ENCODE measurements around the gene TSSC4.

TSSC4 gene

GRCh38 chr11:2398664-2399355 lies 1.7 kb upstream of the TSSC4 start:
- in situ Hi-C loops (cut with MboI; ENCODE audit: low sequenced_read_pairs): no loop called here

DNA sequence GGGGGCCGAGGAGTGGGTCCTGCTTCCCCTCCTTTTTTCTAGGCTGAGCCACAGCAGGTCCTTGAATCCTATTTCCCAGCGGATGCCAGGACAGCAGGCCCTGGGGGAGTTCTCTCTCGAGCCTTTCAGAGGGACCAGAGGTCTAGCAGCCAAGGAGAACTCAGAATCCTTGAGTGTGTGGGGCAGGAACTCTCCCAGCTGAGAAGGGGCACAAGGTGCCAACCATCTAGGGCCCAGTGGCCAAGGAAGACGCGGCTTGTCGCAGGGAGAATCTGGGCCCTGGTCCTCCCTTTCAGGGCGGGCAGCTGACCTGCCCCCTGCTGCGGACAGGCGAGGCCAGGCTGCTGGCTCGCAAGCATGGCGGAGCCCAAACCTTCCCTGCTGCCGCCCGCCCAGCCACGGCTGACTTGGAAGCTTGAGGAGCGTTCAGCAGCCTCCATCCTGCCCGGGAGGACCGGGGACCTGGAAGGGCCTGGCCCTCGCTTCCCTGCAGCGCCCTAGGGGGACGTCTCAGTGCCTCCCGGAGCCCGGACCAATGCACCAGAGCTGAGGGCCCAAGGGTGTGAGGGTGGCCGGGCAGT lies 972 bp upstream of the TSSC4 start:
- in situ Hi-C loops (cut with MboI; ENCODE audit: low sequenced_read_pairs): no loop called here

- in situ Hi-C loops (cut with MboI; ENCODE audit: low sequenced_read_pairs): no loop called here
These were observed 349 bp downstream of the TSSC4 start for GRCh38 chr11:2400762-2401435.

DNA sequence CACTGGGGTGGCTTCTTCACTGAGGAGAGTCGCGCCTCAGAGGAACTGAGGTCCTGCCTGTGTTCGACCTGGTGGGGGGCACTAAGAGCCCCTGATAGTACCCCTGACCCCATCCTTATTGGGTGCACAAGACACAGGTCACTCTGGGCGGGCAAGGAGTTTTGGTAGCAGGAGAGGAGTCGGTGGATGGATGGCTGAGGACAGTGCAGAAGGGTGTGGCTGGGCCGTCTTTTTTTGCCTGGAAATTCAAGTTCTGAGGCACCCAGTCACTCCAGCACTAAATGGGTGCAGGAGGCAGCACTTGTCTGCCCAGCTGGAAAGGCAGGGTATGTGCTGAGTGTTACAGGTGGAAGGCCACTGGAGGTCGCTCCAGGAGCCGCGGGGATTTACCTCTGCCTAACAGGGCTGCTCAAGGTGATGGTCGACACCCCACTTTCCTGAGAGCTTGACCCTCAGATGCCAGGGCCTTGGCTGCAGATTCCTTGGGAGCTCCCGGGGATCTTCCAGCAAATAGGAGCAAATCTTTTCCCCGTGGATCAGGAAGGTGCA lies 960 bp downstream of the TSSC4 start:
- in situ Hi-C loops (cut with MboI; ENCODE audit: low sequenced_read_pairs): no loop called here

DNA sequence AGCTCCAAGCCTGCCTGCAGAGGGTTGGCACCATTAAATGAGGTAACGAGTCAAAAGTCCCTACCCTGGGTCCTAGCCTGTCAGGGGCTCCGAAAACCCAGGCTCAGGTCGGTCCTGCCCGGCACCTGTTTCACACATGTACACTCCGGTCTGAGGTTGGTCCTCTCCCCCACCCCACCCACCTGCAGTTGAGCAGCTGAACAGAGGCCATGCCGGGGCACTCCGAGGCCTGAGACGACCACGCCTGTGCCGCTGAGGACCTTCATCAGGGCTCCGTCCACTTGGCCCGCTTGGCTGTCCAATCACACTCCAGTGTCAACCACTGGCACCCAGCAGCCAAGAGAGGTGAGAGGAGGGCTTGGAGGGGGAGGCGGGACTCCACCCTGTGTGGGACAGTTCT lies 1.6 kb downstream of the TSSC4 start:
- in situ Hi-C loops (cut with MboI; ENCODE audit: low sequenced_read_pairs): no loop called here

DNA sequence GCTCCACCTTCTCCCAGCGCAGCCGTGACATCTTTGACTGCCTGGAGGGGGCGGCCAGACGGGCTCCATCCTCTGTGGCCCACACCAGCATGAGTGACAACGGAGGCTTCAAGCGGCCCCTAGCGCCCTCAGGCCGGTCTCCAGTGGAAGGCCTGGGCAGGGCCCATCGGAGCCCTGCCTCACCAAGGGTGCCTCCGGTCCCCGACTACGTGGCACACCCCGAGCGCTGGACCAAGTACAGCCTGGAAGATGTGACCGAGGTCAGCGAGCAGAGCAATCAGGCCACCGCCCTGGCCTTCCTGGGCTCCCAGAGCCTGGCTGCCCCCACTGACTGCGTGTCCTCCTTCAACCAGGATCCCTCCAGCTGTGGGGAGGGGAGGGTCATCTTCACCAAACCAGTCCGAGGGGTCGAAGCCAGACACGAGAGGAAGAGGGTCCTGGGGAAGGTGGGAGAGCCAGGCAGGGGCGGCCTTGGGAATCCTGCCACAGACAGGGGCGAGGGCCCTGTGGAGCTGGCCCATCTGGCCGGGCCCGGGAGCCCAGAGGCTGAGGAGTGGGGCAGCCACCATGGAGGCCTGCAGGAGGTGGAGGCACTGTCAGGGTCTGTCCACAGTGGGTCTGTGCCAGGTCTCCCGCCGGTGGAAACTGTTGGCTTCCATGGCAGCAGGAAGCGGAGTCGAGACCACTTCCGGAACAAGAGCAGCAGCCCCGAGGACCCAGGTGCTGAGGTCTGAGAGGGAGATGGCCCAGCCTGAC lies 2.5 kb downstream of the TSSC4 start:
- in situ Hi-C loops (cut with MboI; ENCODE audit: low sequenced_read_pairs): no loop called here

- in situ Hi-C loops (cut with MboI; ENCODE audit: low sequenced_read_pairs): no loop called here
These were observed 4.2 kb downstream of the TSSC4 start for GRCh38 chr11:2404735-2405196.

GRCh38 chr11:2406451-2406850 lies 5.9 kb downstream of the TSSC4 start:
- in situ Hi-C loops (cut with MboI; ENCODE audit: low sequenced_read_pairs): no loop called here

- in situ Hi-C loops (cut with MboI; ENCODE audit: low sequenced_read_pairs): no loop called here
These were observed 6.4 kb downstream of the TSSC4 start for GRCh38 chr11:2406878-2407410.

- in situ Hi-C loops (cut with MboI; ENCODE audit: low sequenced_read_pairs): no loop called here
These were observed 8.1 kb downstream of the TSSC4 start for GRCh38 chr11:2408671-2409070.

DNA sequence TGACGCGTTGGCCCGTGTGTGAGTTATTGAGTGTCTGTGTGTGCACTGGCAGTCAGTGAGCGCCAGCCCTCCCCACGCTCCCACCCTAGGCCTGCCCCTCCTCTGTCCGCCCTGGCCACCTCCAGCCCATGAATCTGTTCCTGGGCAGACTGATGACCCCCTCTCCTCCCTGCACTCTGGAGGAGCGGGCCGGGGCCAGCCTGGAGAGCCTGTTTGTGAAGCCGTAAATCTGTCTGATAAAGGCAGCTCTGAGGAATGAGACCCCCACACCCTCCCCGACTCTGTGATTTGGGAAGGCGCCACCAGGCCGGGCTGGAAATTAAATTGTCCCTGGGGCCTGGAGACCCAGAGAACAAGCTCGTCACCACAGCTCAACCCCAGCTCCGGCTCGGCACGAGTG lies 8.6 kb downstream of the TSSC4 start:
- in situ Hi-C loops (cut with MboI; ENCODE audit: low sequenced_read_pairs): no loop called here

GRCh38 chr11:2409611-2410468 lies 9.3 kb downstream of the TSSC4 start:
- in situ Hi-C loops (cut with MboI; ENCODE audit: low sequenced_read_pairs): no loop called here

GRCh38 chr11:2410616-2411015 lies 10.1 kb downstream of the TSSC4 start:
- in situ Hi-C loops (cut with MboI; ENCODE audit: low sequenced_read_pairs): no loop called here

DNA sequence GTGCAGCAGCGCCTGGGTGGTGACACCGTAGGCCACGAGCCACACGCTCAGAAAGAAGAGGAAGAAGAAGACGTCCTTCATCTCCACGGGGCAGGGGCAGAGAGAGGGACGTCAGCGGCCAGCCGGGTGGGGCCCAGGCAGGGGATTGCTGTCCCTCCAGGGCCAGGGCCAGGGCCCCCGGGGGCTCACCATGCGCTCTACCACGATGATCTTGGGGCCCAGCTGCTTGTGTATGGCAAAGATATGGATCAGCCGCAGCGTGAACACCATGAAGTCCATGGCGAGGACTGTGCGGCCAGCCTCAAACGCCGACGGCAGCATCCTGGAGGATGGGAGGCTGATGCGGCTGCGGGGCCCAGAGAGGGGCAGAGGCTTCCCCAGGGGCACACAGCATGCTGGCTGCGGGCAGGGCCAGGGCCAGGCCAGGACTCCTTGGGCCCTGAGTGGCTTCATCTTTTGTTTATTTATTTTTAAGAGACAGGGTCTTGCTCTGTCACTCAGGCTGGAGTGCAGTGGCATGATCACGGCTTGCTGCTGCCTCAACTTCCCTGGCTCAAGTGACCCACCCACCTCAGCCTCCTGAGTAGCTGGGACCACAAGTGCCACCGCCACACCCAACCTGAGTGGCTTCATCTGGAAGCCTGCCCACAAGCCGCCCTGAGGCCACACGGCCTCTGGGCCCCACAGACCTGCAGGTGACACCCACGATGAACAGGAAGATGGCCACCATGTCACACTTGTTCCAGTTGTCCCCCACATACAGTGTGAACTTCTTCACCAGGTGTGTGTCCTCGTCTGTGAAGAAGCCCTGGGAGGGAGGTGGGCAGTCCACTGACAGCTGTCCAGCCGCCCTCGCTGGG lies 11.1 kb downstream of the TSSC4 start:
- in situ Hi-C loops (cut with MboI; ENCODE audit: low sequenced_read_pairs): no loop called here

DNA sequence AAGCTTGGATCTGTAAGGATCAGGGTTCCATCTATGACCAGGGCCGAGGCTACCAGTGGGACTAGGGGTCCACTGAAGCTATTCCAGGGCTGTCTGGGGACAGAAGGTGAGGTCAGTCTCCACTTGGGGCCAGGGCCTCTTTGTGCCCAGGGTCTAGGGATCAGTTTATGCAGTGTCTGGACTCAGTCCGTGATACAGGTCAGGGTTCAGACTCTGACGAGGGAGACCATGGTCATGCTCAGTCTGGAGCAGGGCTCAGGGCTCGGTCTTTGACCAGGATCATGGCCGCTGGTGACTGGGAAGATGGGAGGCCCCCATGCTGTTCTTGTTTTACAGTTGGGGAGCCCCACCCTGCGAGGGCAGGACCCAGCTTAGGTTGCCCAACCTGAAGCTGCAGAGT lies 11.8 kb downstream of the TSSC4 start:
- in situ Hi-C loops (cut with MboI; ENCODE audit: low sequenced_read_pairs): no loop called here

DNA sequence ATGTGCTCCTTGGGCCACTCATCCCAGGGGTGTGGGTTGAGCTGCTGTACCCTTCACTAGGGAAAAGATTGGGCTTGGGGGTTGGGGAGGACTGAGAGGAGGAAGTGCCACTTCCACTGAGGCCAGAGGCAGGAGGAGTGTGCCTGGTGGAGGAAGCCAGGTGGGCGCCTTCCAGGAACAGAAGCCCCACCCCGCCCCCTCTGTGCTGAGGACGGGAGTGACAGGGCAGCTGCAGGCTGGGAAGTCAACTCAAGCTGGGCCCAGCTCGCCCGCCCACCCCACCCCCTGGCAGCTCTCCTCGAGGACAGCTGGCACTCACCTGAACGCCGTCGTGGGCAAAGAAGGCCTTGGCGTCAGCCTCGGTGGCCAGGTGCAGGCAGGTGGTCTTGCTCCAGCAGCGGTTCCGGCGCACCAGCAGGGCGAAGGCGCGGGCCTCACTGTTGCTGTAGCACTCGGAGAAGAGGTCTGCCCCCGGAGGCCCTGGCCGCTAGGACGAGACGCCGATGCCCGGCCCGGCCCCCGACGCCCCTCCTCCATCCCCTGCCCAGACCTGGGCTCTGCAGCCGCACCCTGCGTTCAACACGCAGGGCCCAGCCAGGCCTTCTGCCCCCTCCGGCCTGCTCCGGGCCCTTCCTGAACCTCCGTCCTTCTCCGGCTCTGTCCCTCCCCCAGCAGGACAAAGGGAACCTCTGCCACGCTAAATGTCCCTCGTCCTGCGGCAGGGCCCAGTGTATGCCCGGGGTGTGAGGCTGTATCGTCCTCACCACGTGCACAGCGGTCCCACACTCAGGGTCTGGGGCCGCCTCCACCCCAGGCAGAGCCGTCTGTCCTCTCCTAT lies 13.4 kb downstream of the TSSC4 start:
- in situ Hi-C loops (cut with MboI; ENCODE audit: low sequenced_read_pairs): no loop called here

DNA sequence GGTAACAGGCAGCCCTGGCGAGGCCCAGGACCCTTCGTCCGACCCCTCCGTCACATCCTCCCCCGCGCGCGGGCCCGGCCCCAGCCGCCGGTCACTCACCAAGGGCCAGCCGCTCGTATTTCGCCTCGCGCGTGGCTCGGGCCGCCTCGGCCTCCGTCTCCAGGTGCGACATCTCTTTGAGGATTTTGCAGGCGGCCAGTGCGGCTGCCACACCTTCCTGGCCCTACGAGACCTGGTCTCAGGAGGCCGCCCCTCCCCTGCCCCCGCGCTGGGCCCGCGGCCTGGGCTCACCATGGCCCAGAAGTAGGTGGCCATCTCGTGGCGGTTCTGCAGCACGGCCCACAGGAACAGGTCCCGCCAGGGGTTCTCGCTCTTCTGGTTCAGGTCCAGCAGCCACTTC lies 14.1 kb downstream of the TSSC4 start:
- in situ Hi-C loops (cut with MboI; ENCODE audit: low sequenced_read_pairs): no loop called here

DNA sequence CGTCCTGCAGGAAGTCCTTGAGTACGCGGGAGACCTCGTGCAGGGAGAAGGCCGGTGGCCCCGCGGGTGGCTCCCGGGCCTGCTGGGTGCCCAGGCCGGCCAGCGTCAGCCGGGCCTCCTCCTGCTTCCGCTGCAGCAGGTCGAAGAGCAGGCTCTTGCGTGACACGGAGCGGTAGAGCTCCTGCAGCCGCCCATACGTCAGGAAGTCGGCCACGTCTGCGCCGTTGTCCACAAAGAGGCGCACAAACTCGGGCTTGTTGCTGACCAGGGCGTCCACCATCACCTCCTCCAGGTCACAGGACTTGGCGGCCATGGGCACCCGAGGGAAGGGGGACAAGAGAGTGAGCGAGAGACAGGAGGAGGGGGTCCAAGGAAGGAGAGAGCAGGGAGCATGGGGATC lies 14.6 kb downstream of the TSSC4 start:
- in situ Hi-C loops (cut with MboI; ENCODE audit: low sequenced_read_pairs): no loop called here

Measured in hTERT RPE-1 (cell line).